HG03432 (cell line): ENCODE data around the gene IGF2R.
"Not testable (repeated sequence)": the region's sequence is repeated elsewhere in the genome, so short reads cannot be mapped to it uniquely, and the experiment has no call there.

Source experiments
- ATAC-seq: cut with Tn5 transposase; IDR thresholded peaks from one replicate; pipeline ENCODE4 v1.9.1; 2021; ENCODE audit warnings: mild to moderate bottlenecking, moderate library complexity; ENCODE audit not compliant: unreplicated experiment

Gene IGF2R

GRCh38 chr6:160116411-160116810 lies 147.5 kb downstream of the IGF2R start:
- no peak for ATAC-seq

- no peak for ATAC-seq
These were observed 148.3 kb downstream of the IGF2R start for GRCh38 chr6:160117137-160117536.

GRCh38 chr6:160118620-160119229 lies 149.8 kb downstream of the IGF2R start:
- ATAC-seq = no peak

GRCh38 chr6:160120087-160120486 lies 151.2 kb downstream of the IGF2R start:
- ATAC-seq = no peak

GRCh38 chr6:160121558-160121957 lies 152.7 kb downstream of the IGF2R start, which contains the start of gene SLC22A1:
Gene SLC22A1, plus strand, starts transcription at chr6:160121815. Its CDS starts 121 bp downstream, at chr6:160121936.
- ATAC-seq = no peak

GRCh38 chr6:160121981-160122380 lies 153.1 kb downstream of the IGF2R start:
- ATAC-seq = no peak

GRCh38 chr6:160122744-160123143 lies 153.9 kb downstream of the IGF2R start:
- ATAC-seq = no peak

- ATAC-seq = no peak
These were observed 155.1 kb downstream of the IGF2R start for GRCh38 chr6:160124007-160124406.

- no peak for ATAC-seq
These were observed 155.7 kb downstream of the IGF2R start for GRCh38 chr6:160124605-160125004.

GRCh38 chr6:160125105-160125504 lies 156.2 kb downstream of the IGF2R start:
- ATAC-seq = not testable (repeated sequence)

GRCh38 chr6:160127270-160128124 lies 158.6 kb downstream of the IGF2R start:
- no peak for ATAC-seq

GRCh38 chr6:160128125-160128683 lies 159.3 kb downstream of the IGF2R start:
- ATAC-seq = no peak

GRCh38 chr6:160128879-160129516 lies 160.1 kb downstream of the IGF2R start:
- no peak for ATAC-seq

- no peak for ATAC-seq
These were observed 161.2 kb downstream of the IGF2R start for GRCh38 chr6:160129881-160130615.

GRCh38 chr6:160130729-160131484 lies 162.0 kb downstream of the IGF2R start:
- ATAC-seq = no peak

GRCh38 chr6:160131636-160132296 lies 162.9 kb downstream of the IGF2R start:
- ATAC-seq = no peak

- no peak for ATAC-seq
These were observed 163.4 kb downstream of the IGF2R start for GRCh38 chr6:160132297-160132637.

GRCh38 chr6:160132776-160133338 lies 164.0 kb downstream of the IGF2R start:
- no peak for ATAC-seq
